Measurements from ENCODE around the gene SLC22A14.

Gene SLC22A14

DNA sequence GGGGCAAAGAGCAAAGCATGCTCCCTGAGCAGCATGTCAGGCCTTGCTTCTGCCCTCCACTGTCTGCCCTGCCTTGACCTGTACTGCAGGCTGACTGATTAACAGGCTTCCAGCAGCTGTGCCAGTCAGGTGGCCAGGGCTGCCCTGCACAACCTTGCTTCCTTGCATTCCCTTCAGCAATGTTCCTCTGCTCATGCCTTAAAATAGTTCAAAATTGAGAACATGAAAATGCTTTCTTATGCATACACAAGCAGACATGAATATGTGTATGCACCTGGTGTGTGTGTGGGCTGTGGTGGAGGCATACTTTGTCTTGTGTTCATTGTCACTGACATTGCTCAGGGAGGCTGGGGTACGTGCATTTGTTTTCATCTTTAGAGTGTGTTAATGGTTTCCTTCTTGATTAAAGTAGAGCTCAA is 17.7 kb upstream of the SLC22A14 start:
- Mint-ChIP-seq H3K4me1 (peaks cover 35% of the 10 kb centered on the region), H3K9me3 (no peaks in the 10 kb centered on the region), H3K36me3 (ENCODE audit: low read depth) (peaks cover 5% of the 10 kb centered on the region), H3K27ac (no peak overlapping the region), H3K27me3 (no peaks in the 10 kb centered on the region), H3K4me3 (no peak overlapping the region)
- ATAC-seq: no peak
- DNase-seq: no peak

DNA sequence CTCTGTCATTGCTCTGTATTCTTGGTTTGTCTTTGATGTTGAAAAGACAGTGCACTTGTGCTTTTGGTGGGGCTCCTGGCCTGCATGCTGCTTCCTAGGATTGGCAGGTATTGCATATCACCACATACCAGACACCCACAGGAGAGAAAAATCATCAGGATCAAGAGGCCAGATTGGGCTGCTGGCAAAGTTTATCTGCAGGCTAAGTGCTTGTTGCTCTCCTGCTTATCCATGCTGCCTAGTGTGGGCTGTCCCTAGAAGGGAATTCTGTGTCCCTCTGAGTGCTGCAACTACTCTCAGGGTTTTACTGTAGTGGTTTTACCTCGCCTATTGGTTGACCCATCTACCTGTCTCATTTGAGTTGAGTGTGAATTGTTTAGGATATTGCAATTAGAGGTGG is 17.3 kb upstream of the SLC22A14 start:
- Mint-ChIP-seq H3K36me3 (ENCODE audit: low read depth) (peaks cover 5% of the 10 kb centered on the region), H3K4me1 (peaks cover 31% of the 10 kb centered on the region), H3K27ac (no peak overlapping the region), H3K4me3 (no peak overlapping the region), H3K27me3 (no peaks in the 10 kb centered on the region), H3K9me3 (no peaks in the 10 kb centered on the region)
- DNase-seq: no peak
- ATAC-seq: no peak

DNA sequence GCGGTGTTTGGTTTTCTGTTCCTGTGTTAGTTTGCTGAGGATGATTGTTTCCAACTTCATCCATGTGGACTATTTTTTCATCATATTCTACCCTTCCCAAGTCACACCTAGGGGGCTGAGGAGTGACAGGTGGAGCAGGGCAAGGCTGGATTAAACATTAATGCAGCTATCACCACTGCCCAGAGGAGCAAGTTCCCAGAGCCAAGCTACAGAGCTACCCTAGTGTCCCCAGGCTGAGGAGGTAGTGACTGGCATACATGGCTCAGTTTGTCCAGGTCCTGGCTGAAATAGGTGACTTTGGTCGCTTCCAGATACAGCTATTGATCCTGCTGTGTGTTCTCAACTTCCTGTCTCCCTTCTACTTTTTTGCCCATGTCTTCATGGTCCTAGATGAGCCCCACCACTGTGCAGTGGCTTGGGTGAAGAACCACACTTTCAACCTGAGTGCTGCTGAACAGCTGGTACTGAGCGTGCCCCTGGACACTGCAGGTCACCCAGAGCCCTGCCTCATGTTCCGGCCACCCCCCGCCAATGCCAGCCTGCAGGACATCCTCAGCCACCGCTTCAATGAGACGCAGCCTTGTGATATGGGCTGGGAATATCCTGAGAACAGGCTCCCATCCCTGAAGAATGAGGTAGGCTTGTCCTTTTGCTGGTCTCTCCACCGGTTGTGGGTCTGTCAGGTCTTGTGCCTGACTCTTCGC is 16.3 kb upstream of the SLC22A14 start, which contains the start of gene SLC22A13:
Gene SLC22A13, plus strand, starts transcription at position 209 of the 704 bp plus-strand sequence. Its CDS starts 49 bp downstream, at position 258.
- ATAC-seq (no peak), DNase-seq (no peak)
- Mint-ChIP-seq H3K27ac (no peak within 1 kb of the TSS), H3K27me3 (no peaks in the 10 kb centered on the region), H3K9me3 (no peaks in the 10 kb centered on the region), H3K4me3 (no peak within 1 kb of the TSS), H3K4me1 (peaks cover 23% of the 10 kb centered on the region), H3K36me3 (ENCODE audit: low read depth) (peaks cover 1% of the 10 kb centered on the region)

DNA sequence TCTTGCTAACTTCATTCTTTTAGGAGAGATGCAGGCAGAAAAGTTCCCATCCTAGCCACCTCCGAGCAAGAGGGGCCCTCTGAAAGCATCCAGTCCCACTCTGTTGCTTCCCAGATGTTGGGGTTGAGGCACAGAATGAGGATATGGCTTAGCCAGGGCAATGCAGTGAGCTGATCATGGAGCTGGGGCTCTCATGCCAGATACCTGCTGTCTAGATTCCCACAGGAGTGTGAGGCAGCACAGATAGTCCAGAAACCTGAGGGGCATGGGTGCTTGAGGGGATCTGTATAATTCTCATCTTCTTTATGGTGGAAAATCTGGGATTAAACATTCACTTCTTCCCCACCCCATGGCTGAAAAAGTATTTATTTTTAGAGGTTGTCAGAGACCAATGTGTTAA is 15.3 kb upstream of the SLC22A14 start:
- Mint-ChIP-seq H3K4me1 (peaks cover 23% of the 10 kb centered on the region), H3K36me3 (ENCODE audit: low read depth) (peaks cover 3% of the 10 kb centered on the region), H3K4me3 (no peak overlapping the region), H3K27me3 (no peaks in the 10 kb centered on the region), H3K27ac (no peak overlapping the region), H3K9me3 (no peaks in the 10 kb centered on the region)
- ATAC-seq (no peak), DNase-seq (no peak)

DNA sequence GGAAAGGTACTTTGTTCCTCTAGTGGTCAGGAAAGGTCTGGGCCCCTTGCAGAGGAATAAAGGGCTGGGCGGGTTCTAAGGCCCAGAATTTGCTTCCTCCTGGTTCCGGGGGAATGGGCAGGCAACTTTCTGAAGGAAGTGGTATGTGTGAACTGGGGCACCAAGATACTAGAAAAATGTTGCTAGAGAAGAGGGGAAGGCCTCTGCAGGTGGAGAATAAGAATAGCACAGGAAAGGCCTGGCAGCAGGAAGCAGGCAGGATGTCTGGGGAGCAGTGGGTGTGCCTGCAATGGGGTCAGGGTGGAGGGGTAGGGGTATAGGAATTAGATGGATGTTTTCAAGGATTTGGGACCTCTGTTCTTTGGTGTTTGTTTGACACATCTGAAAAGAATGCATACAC is 14.4 kb upstream of the SLC22A14 start:
- H3K9me3 Mint-ChIP-seq: no peaks in the 10 kb centered on the region
- no peak overlapping the region for H3K27ac Mint-ChIP-seq
- ATAC-seq: no peak
- no peaks in the 10 kb centered on the region for H3K27me3 Mint-ChIP-seq
- H3K4me3 Mint-ChIP-seq: no peak overlapping the region
- no peak for DNase-seq
- H3K4me1 Mint-ChIP-seq: peaks cover 23% of the 10 kb centered on the region
- peaks cover 3% of the 10 kb centered on the region for H3K36me3 Mint-ChIP-seq (ENCODE audit: low read depth)

DNA sequence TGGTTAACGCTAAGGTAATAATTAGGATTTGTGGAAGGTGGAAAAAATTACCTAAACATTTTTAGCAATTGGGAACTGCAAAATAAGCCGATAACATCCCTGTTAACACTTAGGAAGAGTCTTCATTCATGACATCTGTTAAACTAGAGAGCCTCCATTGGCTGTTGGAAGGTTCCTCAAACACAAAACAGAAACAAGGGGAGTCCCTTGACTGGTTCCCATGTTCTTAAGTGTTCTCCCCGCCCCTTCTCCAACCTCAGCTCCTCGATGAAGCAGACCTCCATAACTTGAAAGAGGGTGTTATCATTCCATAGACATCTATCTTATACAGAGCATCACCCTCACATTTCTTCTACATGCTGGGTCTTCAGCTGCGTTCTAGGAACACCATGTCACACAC is 14.0 kb upstream of the SLC22A14 start:
- Mint-ChIP-seq H3K27ac (no peak overlapping the region), H3K27me3 (no peaks in the 10 kb centered on the region), H3K9me3 (no peaks in the 10 kb centered on the region), H3K4me3 (no peak overlapping the region), H3K4me1 (peaks cover 23% of the 10 kb centered on the region), H3K36me3 (ENCODE audit: low read depth) (peaks cover 3% of the 10 kb centered on the region)
- ATAC-seq: no peak
- DNase-seq: no peak

DNA sequence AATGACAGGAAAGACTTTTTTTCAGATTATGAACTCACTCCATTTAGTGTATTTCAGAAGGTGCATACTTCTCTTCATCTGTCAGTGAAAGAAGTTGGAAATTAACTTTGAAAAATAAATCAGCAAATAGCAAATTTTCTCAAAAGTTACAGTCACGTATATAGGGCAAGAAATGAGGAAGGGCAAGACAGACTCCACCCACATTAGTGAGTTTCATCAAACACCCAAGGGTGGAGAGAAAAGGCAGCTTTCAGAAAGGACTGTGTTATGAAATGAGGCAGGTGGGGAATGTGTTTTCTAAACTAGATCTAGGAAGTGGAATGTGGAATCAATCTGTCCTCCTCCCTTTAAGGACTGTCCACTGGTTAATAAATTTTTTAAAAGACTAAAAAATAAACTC is 13.6 kb upstream of the SLC22A14 start:
- peaks cover 3% of the 10 kb centered on the region for H3K36me3 Mint-ChIP-seq (ENCODE audit: low read depth)
- H3K27ac Mint-ChIP-seq: peak overlapping the region; percentile 8
- DNase-seq: no peak
- peaks cover 20% of the 10 kb centered on the region for H3K4me1 Mint-ChIP-seq
- H3K9me3 Mint-ChIP-seq: no peaks in the 10 kb centered on the region
- no peak for ATAC-seq
- H3K4me3 Mint-ChIP-seq: no peak overlapping the region
- H3K27me3 Mint-ChIP-seq: no peaks in the 10 kb centered on the region

DNA sequence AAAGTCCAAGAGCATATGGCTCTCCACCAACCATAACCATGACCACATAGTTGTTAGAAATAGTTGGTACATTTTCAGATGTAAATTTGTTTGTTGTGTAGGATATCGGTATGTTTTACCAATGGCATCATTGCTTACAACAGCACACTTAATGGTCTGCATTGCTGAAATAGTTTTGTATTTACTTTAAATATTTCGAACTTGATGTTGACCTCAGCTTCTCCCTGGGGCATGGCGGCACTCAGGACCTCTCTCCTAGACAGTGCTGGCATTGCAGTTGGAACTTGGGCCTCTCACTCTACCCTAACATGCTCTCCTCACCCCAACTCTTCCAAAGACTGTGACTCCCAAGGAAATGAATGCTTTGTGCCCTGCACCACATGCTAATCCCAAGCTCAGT is 11.5 kb upstream of the SLC22A14 start:
- H3K9me3 Mint-ChIP-seq: no peaks in the 10 kb centered on the region
- DNase-seq (no peak), ATAC-seq (no peak)
- H3K4me1 Mint-ChIP-seq: peaks cover 14% of the 10 kb centered on the region
- H3K27me3 Mint-ChIP-seq: no peaks in the 10 kb centered on the region
- H3K4me3 Mint-ChIP-seq: no peak overlapping the region
- no peak overlapping the region for H3K27ac Mint-ChIP-seq
- peaks cover 3% of the 10 kb centered on the region for H3K36me3 Mint-ChIP-seq (ENCODE audit: low read depth)

DNA sequence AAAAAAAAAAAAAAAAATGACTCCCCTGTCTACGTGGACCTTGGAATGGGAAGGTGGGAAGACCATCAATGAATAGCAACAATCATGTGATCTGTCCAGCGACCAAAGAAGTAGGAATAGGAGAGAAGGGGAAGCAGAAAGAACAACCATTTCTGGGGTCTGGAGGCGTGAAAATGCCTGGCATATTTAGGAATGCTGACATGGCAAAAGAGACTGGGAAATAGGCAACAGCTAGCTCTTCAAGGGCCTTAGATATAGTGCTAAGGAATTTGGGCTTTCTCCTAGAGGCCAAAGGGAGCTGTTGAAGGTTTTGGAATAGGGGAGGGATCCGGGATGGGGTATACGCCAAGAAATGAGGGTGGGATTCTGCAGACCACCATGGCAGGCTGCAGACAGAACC is 10.5 kb upstream of the SLC22A14 start:
- Mint-ChIP-seq H3K9me3 (no peaks in the 10 kb centered on the region), H3K27me3 (no peaks in the 10 kb centered on the region), H3K4me3 (no peak overlapping the region), H3K4me1 (peaks cover 14% of the 10 kb centered on the region), H3K27ac (no peak overlapping the region), H3K36me3 (ENCODE audit: low read depth) (peaks cover 3% of the 10 kb centered on the region)
- DNase-seq (no peak), ATAC-seq (no peak)

DNA sequence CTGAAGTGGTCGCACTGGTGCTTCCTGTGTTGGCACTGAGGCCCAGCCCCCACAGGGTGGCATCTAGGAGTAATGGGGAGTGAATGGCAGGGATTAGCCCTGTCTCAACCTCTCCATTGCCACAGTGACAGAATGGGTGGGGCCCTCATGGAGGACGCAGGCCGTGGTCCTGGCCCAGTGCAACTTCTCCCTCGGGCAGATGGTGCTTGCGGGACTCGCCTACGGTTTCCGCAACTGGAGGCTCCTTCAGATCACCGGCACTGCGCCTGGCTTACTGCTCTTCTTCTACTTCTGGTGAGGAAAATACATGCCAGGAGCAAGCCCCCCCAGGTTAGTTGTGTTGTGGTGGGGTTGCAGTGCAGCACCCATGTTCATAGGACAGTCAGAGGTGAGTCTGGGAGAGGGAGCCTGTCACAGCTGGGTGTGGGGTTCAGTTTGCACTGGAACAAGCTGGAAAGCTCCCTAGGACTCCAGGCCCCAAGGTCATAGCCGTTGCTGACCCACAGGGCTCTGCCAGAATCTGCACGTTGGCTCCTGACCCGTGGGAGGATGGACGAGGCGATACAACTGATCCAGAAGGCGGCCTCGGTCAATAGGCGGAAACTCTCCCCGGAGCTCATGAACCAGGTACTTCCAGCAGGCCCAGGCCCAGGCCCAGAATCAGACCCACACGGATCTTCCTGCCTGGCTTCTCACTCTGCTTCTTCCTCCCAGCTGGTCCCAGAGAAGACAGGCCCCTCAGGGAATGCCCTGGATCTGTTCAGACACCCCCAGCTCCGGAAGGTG is 7.0 kb upstream of the SLC22A14 start:
- DNase-seq: no peak
- Mint-ChIP-seq H3K36me3 (ENCODE audit: low read depth) (peaks cover 3% of the 10 kb centered on the region), H3K27me3 (no peaks in the 10 kb centered on the region), H3K4me3 (no peak overlapping the region), H3K4me1 (no peaks in the 10 kb centered on the region), H3K27ac (no peak overlapping the region), H3K9me3 (no peaks in the 10 kb centered on the region)
- ATAC-seq: no peak

DNA sequence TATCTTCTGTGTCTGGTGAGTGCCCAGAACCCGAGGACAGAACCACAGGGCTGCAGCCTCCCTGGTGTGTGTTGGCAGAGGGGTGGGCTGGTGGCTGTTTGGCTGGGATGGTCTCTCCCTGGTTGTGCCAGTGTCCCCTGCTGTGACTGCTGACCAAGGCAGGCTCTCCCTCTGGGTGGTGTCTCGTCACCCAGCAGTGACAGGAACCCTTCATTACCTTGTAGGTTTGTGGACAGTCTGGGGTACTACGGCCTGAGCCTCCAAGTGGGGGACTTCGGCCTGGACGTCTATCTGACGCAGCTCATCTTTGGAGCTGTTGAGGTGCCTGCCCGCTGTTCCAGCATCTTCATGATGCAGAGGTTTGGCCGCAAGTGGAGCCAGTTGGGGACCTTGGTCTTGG is 6.4 kb upstream of the SLC22A14 start:
- ATAC-seq (no peak), DNase-seq (no peak)
- H3K36me3 Mint-ChIP-seq (ENCODE audit: low read depth): peaks cover 3% of the 10 kb centered on the region

DNA sequence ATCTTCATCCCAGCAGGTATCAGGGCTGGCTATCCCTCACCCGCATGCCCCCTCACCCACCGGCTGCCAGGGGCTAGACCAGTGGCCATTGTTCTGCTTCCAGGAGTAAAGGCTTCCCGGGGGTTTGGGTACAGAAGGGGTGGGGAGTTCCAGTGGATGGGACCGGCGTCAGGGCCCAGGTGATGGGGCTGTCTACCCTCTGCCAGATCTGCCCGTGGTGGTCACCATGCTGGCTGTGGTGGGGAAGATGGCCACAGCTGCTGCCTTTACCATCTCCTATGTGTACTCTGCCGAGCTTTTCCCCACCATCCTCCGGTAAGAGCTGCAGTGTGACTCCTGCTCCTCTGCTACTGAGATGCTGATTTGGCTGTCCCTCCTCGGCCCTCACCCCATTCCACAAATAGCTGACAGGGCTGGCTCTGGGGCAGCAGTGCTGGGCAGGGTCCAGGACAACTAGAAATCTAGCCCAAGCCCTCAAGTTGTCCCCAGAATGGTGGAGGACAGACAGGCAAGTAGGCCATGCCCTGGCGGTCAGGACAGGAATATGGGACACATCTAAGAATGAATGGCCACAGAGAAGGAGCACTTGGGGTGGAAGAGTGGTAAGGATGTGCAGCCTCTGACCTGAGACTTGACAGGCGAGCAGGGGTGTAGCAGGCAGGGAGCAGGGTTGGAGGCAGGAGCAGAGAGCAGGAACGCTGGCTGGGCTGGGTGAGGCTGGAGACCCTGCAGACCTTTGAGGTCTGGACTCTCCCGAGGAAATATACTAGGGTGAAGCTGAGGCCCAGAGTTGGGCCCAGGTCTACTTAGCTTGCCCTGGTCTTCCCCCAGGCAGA is 5.8 kb upstream of the SLC22A14 start:
- Mint-ChIP-seq H3K4me3 (no peak overlapping the region), H3K27me3 (no peaks in the 10 kb centered on the region), H3K36me3 (ENCODE audit: low read depth) (no peaks in the 10 kb centered on the region), H3K4me1 (no peaks in the 10 kb centered on the region), H3K27ac (no peak overlapping the region), H3K9me3 (no peaks in the 10 kb centered on the region)
- ATAC-seq (no peak), DNase-seq (no peak)

More for the DNA sequence above, 6.4 kb upstream of the SLC22A14 start:
- H3K9me3 Mint-ChIP-seq: no peaks in the 10 kb centered on the region
- no peak overlapping the region for H3K4me3 Mint-ChIP-seq
- no peaks in the 10 kb centered on the region for H3K27me3 Mint-ChIP-seq
- no peaks in the 10 kb centered on the region for H3K4me1 Mint-ChIP-seq
- H3K27ac Mint-ChIP-seq: no peak overlapping the region

DNA sequence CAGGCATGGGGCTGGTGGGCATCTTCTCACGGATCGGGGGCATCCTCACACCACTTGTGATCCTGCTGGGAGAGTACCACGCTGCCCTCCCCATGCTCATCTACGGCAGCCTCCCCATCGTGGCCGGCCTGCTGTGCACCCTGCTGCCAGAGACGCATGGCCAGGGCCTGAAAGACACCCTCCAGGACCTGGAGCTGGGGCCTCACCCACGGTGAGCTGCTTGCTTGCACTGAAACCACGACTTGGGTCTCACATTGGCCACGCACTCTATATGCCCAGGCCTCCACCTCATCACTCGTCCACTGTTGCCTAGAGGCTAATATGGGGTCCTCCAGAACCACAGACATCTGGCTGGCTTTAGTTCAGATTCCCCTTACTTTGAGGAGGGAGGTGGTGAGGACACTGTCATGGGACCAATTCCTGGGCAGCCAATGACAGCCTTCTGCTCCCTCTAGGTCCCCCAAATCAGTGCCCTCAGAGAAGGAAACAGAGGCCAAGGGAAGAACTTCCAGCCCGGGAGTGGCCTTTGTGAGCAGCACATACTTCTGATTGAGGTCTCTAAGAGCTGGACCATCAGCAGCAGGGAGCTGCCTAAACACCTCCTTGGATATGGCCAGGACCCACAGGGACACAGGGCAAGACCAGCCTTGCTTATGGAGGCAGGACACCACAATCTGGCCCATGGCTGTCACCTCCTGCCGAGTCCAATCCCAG is 5.0 kb upstream of the SLC22A14 start:
- Mint-ChIP-seq H3K9me3 (no peaks in the 10 kb centered on the region), H3K4me1 (no peaks in the 10 kb centered on the region), H3K27me3 (no peaks in the 10 kb centered on the region), H3K4me3 (no peak overlapping the region), H3K27ac (no peak overlapping the region), H3K36me3 (ENCODE audit: low read depth) (no peaks in the 10 kb centered on the region)
- DNase-seq (no peak), ATAC-seq (no peak)

DNA sequence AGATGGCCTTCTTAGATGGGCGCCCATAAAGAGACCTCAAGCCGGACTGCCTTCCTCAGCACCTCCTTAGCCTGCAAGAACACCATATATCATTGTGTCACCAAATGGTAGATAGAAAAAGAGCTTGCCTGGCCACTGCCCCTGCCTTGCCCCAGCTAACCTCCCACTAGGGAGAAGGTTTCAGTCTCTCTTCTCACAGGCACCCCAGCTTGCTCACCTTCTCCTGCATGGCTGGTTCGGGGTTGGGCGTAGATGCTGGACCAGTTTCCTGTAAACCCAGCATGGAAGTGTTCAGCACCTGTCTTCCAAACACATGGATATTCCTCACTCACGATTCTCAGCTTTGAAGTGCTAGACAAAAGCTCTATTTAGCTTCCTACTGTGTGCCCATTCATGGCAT is 3.3 kb upstream of the SLC22A14 start:
- Mint-ChIP-seq H3K4me1 (no peaks in the 10 kb centered on the region), H3K27ac (no peak overlapping the region), H3K9me3 (no peaks in the 10 kb centered on the region), H3K36me3 (ENCODE audit: low read depth) (no peaks in the 10 kb centered on the region), H3K27me3 (no peaks in the 10 kb centered on the region), H3K4me3 (no peak overlapping the region)
- ATAC-seq: no peak
- no peak for DNase-seq

All from activated naive CD8-positive, alpha-beta T cell treated with anti-CD3 and anti-CD28 coated beads, Interleukin-2, amount 50 U/mL, for 24 hours (primary cell).